Islet of Langerhans (tissue), 1 donor: ENCODE data around the gene ATP12A.
"Not testable (repeated sequence)": the region's sequence is repeated elsewhere in the genome, so short reads cannot be mapped to it uniquely, and the experiment has no call there.

Experiments
- FAIRE-seq: peaks from one replicate; lab custom pipeline; 2011; peaks lifted over from hg19 to GRCh38; lab: Jason Lieb, UNC

The ATP12A gene

GRCh38 chr13:24688950-24689349 lies 8.7 kb downstream of the ATP12A start:
- no peak for FAIRE-seq

GRCh38 chr13:24691381-24691780 lies 11.2 kb downstream of the ATP12A start:
- FAIRE-seq: no peak

- no peak for FAIRE-seq
These were observed 12.4 kb downstream of the ATP12A start for GRCh38 chr13:24692561-24692960.

- FAIRE-seq: no peak
These were observed 13.8 kb downstream of the ATP12A start for GRCh38 chr13:24693862-24694471.

- FAIRE-seq: no peak
These were observed 14.7 kb downstream of the ATP12A start for GRCh38 chr13:24694907-24695306.

GRCh38 chr13:24698686-24699085 lies 18.5 kb downstream of the ATP12A start:
- FAIRE-seq: no peak

- FAIRE-seq: no peak
These were observed 19.3 kb downstream of the ATP12A start for GRCh38 chr13:24699541-24699940.

- FAIRE-seq: no peak
These were observed 20.3 kb downstream of the ATP12A start for GRCh38 chr13:24700539-24700938.

GRCh38 chr13:24706886-24707585 lies 26.8 kb downstream of the ATP12A start:
- FAIRE-seq: no peak

GRCh38 chr13:24709186-24709913 lies 29.1 kb downstream of the ATP12A start:
- no peak for FAIRE-seq

- no peak for FAIRE-seq
These were observed 32.8 kb downstream of the ATP12A start for GRCh38 chr13:24713022-24713421.

GRCh38 chr13:24716011-24716410 lies 35.8 kb downstream of the ATP12A start:
- FAIRE-seq: no peak

GRCh38 chr13:24716446-24716845 lies 36.2 kb downstream of the ATP12A start:
- FAIRE-seq: no peak

GRCh38 chr13:24717217-24717616 lies 37.0 kb downstream of the ATP12A start:
- no peak for FAIRE-seq

- no peak for FAIRE-seq
These were observed 38.2 kb downstream of the ATP12A start for GRCh38 chr13:24718192-24718965.

- FAIRE-seq: no peak
These were observed 38.9 kb downstream of the ATP12A start for GRCh38 chr13:24719139-24719538.

GRCh38 chr13:24723206-24723605 lies 43.0 kb downstream of the ATP12A start:
- FAIRE-seq: no peak

- FAIRE-seq: no peak
These were observed 44.5 kb downstream of the ATP12A start for GRCh38 chr13:24724714-24725113.

- no peak for FAIRE-seq
These were observed 45.2 kb downstream of the ATP12A start for GRCh38 chr13:24725379-24725778.

- FAIRE-seq: no peak
These were observed 47.8 kb downstream of the ATP12A start for GRCh38 chr13:24727731-24728601.

- not testable (repeated sequence) for FAIRE-seq
These were observed 50.8 kb downstream of the ATP12A start for GRCh38 chr13:24730873-24731567.
